ENCODE measurements around the gene CDH16.

Gene CDH16

DNA sequence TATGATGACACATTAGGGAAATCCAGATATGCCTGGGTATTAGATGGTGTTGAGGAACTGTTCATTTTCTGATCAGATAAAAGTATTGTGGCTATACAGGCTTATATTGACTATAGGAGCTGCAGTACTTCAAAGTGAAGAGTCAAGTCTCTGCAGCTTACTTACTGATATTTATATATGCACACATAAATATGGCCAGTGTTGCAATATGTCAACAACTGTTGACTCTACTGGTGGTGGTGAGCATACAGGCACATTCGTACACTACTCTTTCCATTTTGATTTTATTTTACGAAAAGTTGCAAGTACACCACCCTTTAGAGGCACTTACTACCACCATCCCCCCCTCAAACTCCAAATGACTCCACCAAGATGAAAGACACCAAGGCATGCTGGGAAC is 13.0 kb upstream of the CDH16 start:
- Histone ChIP-seq H3K4me3 (ENCODE audit: low read depth, low read length) (no peak overlapping the region), H3K4me1 (ENCODE audit: control insufficient read depth, insufficient read depth, low read length) (peaks cover 2% of the 10 kb centered on the region; the same call in 1 of the 2 replicates), H3K36me3 (ENCODE audit: control insufficient read depth in 2 of 2, insufficient read depth in 1 of 2, low read length in 2 of 2) (peaks cover 4 to 16% of the 10 kb centered on the region in 2 experiments; a peak in 2 of 3 replicates), H3K9me3 (ENCODE audit: control insufficient read depth, insufficient read depth, low read depth, low read length) (no peaks in the 10 kb centered on the region), H3K27ac (ENCODE audit: extremely low read depth, low read depth, low read length) (no peak overlapping the region)
- no peak for TF ChIP-seq ZNF837 (tag by site-specific recombination; IDR thresholded peaks at IDR 0.05)
- no peak for TF ChIP-seq ZNF555 (tag by site-specific recombination; conservative IDR thresholded peaks at IDR 0.05)
- TF ChIP-seq ZNF202 (tag by site-specific recombination; IDR thresholded peaks at IDR 0.05; ENCODE audit: borderline replicate concordance): no peak
- no peak for TF ChIP-seq ZNF394 (tag by site-specific recombination; IDR thresholded peaks at IDR 0.05; ENCODE audit: borderline replicate concordance)
- TF ChIP-seq, protein P1, sequence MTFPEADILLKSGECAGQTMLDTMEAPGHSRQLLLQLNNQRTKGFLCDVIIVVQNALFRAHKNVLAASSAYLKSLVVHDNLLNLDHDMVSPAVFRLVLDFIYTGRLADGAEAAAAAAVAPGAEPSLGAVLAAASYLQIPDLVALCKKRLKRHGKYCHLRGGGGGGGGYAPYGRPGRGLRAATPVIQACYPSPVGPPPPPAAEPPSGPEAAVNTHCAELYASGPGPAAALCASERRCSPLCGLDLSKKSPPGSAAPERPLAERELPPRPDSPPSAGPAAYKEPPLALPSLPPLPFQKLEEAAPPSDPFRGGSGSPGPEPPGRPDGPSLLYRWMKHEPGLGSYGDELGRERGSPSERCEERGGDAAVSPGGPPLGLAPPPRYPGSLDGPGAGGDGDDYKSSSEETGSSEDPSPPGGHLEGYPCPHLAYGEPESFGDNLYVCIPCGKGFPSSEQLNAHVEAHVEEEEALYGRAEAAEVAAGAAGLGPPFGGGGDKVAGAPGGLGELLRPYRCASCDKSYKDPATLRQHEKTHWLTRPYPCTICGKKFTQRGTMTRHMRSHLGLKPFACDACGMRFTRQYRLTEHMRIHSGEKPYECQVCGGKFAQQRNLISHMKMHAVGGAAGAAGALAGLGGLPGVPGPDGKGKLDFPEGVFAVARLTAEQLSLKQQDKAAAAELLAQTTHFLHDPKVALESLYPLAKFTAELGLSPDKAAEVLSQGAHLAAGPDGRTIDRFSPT (tag by site-specific recombination; IDR thresholded peaks at IDR 0.05): no peak
- TF ChIP-seq, protein P2, sequence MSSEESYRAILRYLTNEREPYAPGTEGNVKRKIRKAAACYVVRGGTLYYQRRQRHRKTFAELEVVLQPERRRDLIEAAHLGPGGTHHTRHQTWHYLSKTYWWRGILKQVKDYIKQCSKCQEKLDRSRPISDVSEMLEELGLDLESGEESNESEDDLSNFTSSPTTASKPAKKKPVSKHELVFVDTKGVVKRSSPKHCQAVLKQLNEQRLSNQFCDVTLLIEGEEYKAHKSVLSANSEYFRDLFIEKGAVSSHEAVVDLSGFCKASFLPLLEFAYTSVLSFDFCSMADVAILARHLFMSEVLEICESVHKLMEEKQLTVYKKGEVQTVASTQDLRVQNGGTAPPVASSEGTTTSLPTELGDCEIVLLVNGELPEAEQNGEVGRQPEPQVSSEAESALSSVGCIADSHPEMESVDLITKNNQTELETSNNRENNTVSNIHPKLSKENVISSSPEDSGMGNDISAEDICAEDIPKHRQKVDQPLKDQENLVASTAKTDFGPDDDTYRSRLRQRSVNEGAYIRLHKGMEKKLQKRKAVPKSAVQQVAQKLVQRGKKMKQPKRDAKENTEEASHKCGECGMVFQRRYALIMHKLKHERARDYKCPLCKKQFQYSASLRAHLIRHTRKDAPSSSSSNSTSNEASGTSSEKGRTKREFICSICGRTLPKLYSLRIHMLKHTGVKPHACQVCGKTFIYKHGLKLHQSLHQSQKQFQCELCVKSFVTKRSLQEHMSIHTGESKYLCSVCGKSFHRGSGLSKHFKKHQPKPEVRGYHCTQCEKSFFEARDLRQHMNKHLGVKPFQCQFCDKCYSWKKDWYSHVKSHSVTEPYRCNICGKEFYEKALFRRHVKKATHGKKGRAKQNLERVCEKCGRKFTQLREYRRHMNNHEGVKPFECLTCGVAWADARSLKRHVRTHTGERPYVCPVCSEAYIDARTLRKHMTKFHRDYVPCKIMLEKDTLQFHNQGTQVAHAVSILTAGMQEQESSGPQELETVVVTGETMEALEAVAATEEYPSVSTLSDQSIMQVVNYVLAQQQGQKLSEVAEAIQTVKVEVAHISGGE (tag by site-specific recombination; conservative IDR thresholded peaks at IDR 0.05; ENCODE audit: low read depth): no peak
- no peak for TF ChIP-seq ZNF114 (tag by site-specific recombination; IDR thresholded peaks at IDR 0.05)
- TF ChIP-seq ZNF302 (tag by site-specific recombination; IDR thresholded peaks at IDR 0.05; ENCODE audit: low read depth): no peak
- TF ChIP-seq, protein P3, sequence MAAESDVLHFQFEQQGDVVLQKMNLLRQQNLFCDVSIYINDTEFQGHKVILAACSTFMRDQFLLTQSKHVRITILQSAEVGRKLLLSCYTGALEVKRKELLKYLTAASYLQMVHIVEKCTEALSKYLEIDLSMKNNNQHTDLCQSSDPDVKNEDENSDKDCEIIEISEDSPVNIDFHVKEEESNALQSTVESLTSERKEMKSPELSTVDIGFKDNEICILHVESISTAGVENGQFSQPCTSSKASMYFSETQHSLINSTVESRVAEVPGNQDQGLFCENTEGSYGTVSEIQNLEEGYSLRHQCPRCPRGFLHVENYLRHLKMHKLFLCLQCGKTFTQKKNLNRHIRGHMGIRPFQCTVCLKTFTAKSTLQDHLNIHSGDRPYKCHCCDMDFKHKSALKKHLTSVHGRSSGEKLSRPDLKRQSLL (tag by site-specific recombination; IDR thresholded peaks at IDR 0.05): no peak
- TF ChIP-seq ZNF600 (tag by site-specific recombination; IDR thresholded peaks at IDR 0.05): no peak
- TF ChIP-seq ZBTB17 (tag by site-specific recombination; IDR thresholded peaks at IDR 0.05): no peak
- TF ChIP-seq SCRT2 (tag by site-specific recombination; IDR thresholded peaks at IDR 0.05): no peak; the same call in 1 of the 2 replicates
- no peak for TF ChIP-seq ZNF223 (tag by site-specific recombination; IDR thresholded peaks at IDR 0.05)
- TF ChIP-seq ZNF157 (tag by site-specific recombination; IDR thresholded peaks at IDR 0.05): no peak
- ChIA-PET POLR2A (no interaction called here), CTCF (interaction anchor here (0.8 to 3.0 kb wide), 4 partner anchors 15 to 36 kb away, joined by 3 to 23 read pairs (median 4); no protein-coding TSS in a partner anchor)

GRCh38 chr16:66930189-66930588 is 11.5 kb upstream of the CDH16 start:
- POLR2A ChIA-PET: interaction anchor here (1.1 kb wide), 1 partner anchor 22 kb away, joined by 3 read pairs; no protein-coding TSS in a partner anchor
- no peak overlapping the region for H3K4me3 ChIP-seq (ENCODE audit: low read depth, low read length)
- H3K36me3 ChIP-seq (ENCODE audit: control insufficient read depth in 2 of 2, insufficient read depth in 1 of 2, low read length in 2 of 2): peaks cover 4 to 16% of the 10 kb centered on the region in 2 experiments; a peak in 2 of 3 replicates
- CTCF ChIA-PET: interaction anchor here (0.6 to 3.0 kb wide), 6 partner anchors 18 to 47 kb away, joined by 3 to 23 read pairs (median 4); no protein-coding TSS in a partner anchor
- no peaks in the 10 kb centered on the region for H3K9me3 ChIP-seq (ENCODE audit: control insufficient read depth, insufficient read depth, low read depth, low read length)
- H3K27ac ChIP-seq (ENCODE audit: extremely low read depth, low read depth, low read length): no peak overlapping the region
- peaks cover 2% of the 10 kb centered on the region; the same call in 1 of the 2 replicates for H3K4me1 ChIP-seq (ENCODE audit: control insufficient read depth, insufficient read depth, low read length)
- TF ChIP-seq SP7 (tag by site-specific recombination; IDR thresholded peaks at IDR 0.05): 0 out of 2 replicates have a peak, but pooled peaks have one; percentile 32
- peak; percentile 88 for TF ChIP-seq ZNF10 (tag by site-specific recombination; IDR thresholded peaks at IDR 0.05)
- peak; percentile 78 for TF ChIP-seq ZNF398 (tag by site-specific recombination; IDR thresholded peaks at IDR 0.05)
- peak; percentile 65; the same call in 1 of the 2 replicates for TF ChIP-seq ZNF629 (tag by site-specific recombination; IDR thresholded peaks at IDR 0.05)
- peak; percentile 63; the same call in 1 of the 2 replicates for TF ChIP-seq ZBTB21 (tag by site-specific recombination; IDR thresholded peaks at IDR 0.05)
- TF ChIP-seq OSR2 (tag by site-specific recombination; IDR thresholded peaks at IDR 0.05): no peak
- TF ChIP-seq, protein P4, sequence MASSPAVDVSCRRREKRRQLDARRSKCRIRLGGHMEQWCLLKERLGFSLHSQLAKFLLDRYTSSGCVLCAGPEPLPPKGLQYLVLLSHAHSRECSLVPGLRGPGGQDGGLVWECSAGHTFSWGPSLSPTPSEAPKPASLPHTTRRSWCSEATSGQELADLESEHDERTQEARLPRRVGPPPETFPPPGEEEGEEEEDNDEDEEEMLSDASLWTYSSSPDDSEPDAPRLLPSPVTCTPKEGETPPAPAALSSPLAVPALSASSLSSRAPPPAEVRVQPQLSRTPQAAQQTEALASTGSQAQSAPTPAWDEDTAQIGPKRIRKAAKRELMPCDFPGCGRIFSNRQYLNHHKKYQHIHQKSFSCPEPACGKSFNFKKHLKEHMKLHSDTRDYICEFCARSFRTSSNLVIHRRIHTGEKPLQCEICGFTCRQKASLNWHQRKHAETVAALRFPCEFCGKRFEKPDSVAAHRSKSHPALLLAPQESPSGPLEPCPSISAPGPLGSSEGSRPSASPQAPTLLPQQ (tag by site-specific recombination; IDR thresholded peaks at IDR 0.05): 0 out of 2 replicates have a peak, but pooled peaks have one; percentile 49
- TF ChIP-seq ZNF311 (tag by site-specific recombination; IDR thresholded peaks at IDR 0.05; ENCODE audit: borderline replicate concordance): no peak
- peak; percentile 48; the same call in 1 of the 2 replicates for TF ChIP-seq PATZ1 (tag by site-specific recombination; IDR thresholded peaks at IDR 0.05)

All from HEK293 (cell line).